Right lobe of liver (tissue), 4 donors: ENCODE measurements around the gene RAB31.

Source experiments
- CTCF ChIP-seq, 4 donors: fragments of 200-600 bp in 3 of 4; fragments of 450-650 bp in 1 of 4; IDR thresholded peaks; one replicate each; pipeline versions ENCODE4 v1.5.1 to v1.8.0; 2016 to 2022; ENCODE audit warnings: antibody characterized with exemption in 4 of 4, mild to moderate bottlenecking in 2 of 4
- POLR2A ChIP-seq: fragments of 450-650 bp; IDR thresholded peaks from one replicate; pipeline ENCODE4 v1.6.1; 2017; ENCODE audit warnings: antibody characterized with exemption, mild to moderate bottlenecking
- donor health status: DM: no; HTN: no; CAD: no.
- donor health status: DM: no; HTN: no; CAD: no.
- donor health status: DM: no; HTN: yes; CAD: no.

- TF ChIP-seq CTCF (IDR thresholded peaks at IDR 0.05): peak; percentile 7 to 29 (median 17)
- TF ChIP-seq POLR2A: no peak
These were observed 24.4 kb upstream of the RAB31 start for GRCh38 chr18:9683418-9684396.
